H7 (cell line): ENCODE data around the gene GLMP. TPM values are rescaled to one million over a fixed set of nuclear protein-coding genes. Genes with fewer than 3 reads are reported as not detected.
"Not testable (repeated sequence)": the region's sequence is repeated elsewhere in the genome, so short reads cannot be mapped to it uniquely, and the experiment has no call there.

Experiments
- DNase-seq: peaks from one replicate; pipeline ENCODE4 v3.0.0; 2012
- H3K27me3 ChIP-seq: 2 replicates; pipeline ENCODE4 v1.6.0; 2011; ENCODE audit warnings: mild to moderate bottlenecking, low read length; ENCODE audit not compliant: control insufficient read depth, insufficient read depth
- H3K36me3 ChIP-seq: replicated peaks from 2 replicates; pipeline ENCODE4 v1.5.1; 2011; ENCODE audit warnings: low read length; ENCODE audit not compliant: control insufficient read depth, insufficient read depth
- H3K4me3 ChIP-seq: 2 replicates; pipeline ENCODE4 v1.5.1; 2011; ENCODE audit warnings: low read depth, mild to moderate bottlenecking, control low read depth, low read length, moderate library complexity; ENCODE audit not compliant: insufficient read depth
- total RNA-seq: library from RNA; depleted of rRNA; stranded (reverse); fragments of >200 nt; shearing (Covaris generic); gene quantifications from 2 replicates; pipeline ENCODE4 v1.2.3, GENCODE V29; 2014; rRNA removed

The GLMP gene
- 106 and 120 TPM in 2 replicates for total RNA-seq

- DNase-seq = peak; percentile 84
- Histone ChIP-seq H3K27me3 (no peaks in the 10 kb centered on the region), H3K36me3 (no peaks in the 10 kb centered on the region), H3K4me3 (peak within 1 kb of the TSS; percentile 60)
These were observed at the start of gene GLMP for GRCh38 chr1:156295391-156295947. Gene GLMP (minus strand): TSS chr1:156295679. CDS start chr1:156295645, 34 bp downstream.

GRCh38 chr1:156344409-156344808 is 48.9 kb upstream of the GLMP start:
- H3K27me3 ChIP-seq = no peaks in the 10 kb centered on the region; the same call in 1 of the 2 replicates
- DNase-seq = no peak
- H3K4me3 ChIP-seq = no peak overlapping the region

GRCh38 chr1:156342166-156342955 is 46.9 kb upstream of the GLMP start:
- H3K36me3 ChIP-seq = no peaks in the 10 kb centered on the region
- no peak overlapping the region for H3K4me3 ChIP-seq
- H3K27me3 ChIP-seq = no peaks in the 10 kb centered on the region; the same call in 1 of the 2 replicates
- DNase-seq = no peak

More at GRCh38 chr1:156344409-156344808, 48.9 kb upstream of the GLMP start:
- no peaks in the 10 kb centered on the region for H3K36me3 ChIP-seq

- peak; percentile 97 for DNase-seq
- Histone ChIP-seq H3K36me3 (peaks cover 19% of the 10 kb centered on the region), H3K4me3 (peak within 1 kb of the TSS; percentile 72), H3K27me3 (no peaks in the 10 kb centered on the region)
These were observed 42.9 kb upstream of the GLMP start, which contains the start of the genes CCT3 and TSACC for GRCh38 chr1:156338180-156338976. Gene CCT3 (minus strand): TSS chr1:156338292. CDS start chr1:156338184, 108 bp downstream. Gene TSACC (plus strand): TSS chr1:156338526. CDS start chr1:156339758, 1,232 bp downstream.

GRCh38 chr1:156337888-156338179 is 42.4 kb upstream of the GLMP start:
- Histone ChIP-seq H3K4me3 (peak overlapping the region; percentile 72), H3K36me3 (peaks cover 21% of the 10 kb centered on the region), H3K27me3 (no peaks in the 10 kb centered on the region)
- DNase-seq = no peak

- Histone ChIP-seq H3K4me3 (peak overlapping the region; percentile 72), H3K36me3 (peaks cover 26% of the 10 kb centered on the region), H3K27me3 (no peaks in the 10 kb centered on the region)
- DNase-seq = no peak
These were observed 41.8 kb upstream of the GLMP start for GRCh38 chr1:156337052-156337887.

GRCh38 chr1:156336242-156336641 is 40.8 kb upstream of the GLMP start:
- no peaks in the 10 kb centered on the region for H3K27me3 ChIP-seq
- peaks cover 29% of the 10 kb centered on the region for H3K36me3 ChIP-seq
- H3K4me3 ChIP-seq = no peak overlapping the region
- no peak for DNase-seq

GRCh38 chr1:156323179-156323578 is 27.7 kb upstream of the GLMP start:
- H3K27me3 ChIP-seq, H3K4me3 ChIP-seq, DNase-seq: not testable (repeated sequence)
- peaks cover 44% of the 10 kb centered on the region for H3K36me3 ChIP-seq

- no peak for DNase-seq
- Histone ChIP-seq H3K27me3 (no peaks in the 10 kb centered on the region), H3K36me3 (peaks cover 61% of the 10 kb centered on the region), H3K4me3 (no peak overlapping the region)
These were observed 25.1 kb upstream of the GLMP start for GRCh38 chr1:156320560-156320959.

GRCh38 chr1:156319664-156320063 is 24.2 kb upstream of the GLMP start:
- H3K4me3 ChIP-seq = no peak overlapping the region
- DNase-seq = peak; percentile 50
- peaks cover 61% of the 10 kb centered on the region for H3K36me3 ChIP-seq
- no peaks in the 10 kb centered on the region for H3K27me3 ChIP-seq

GRCh38 chr1:156316909-156317308 is 21.4 kb upstream of the GLMP start:
- Histone ChIP-seq H3K36me3 (peaks cover 57% of the 10 kb centered on the region), H3K27me3 (no peaks in the 10 kb centered on the region), H3K4me3 (no peak overlapping the region)
- no peak for DNase-seq

GRCh38 chr1:156310962-156311361 is 15.5 kb upstream of the GLMP start:
- Histone ChIP-seq H3K4me3 (no peak overlapping the region), H3K36me3 (peaks cover 41% of the 10 kb centered on the region), H3K27me3 (no peaks in the 10 kb centered on the region)
- no peak for DNase-seq

- H3K27me3 ChIP-seq = no peaks in the 10 kb centered on the region
- DNase-seq = no peak
- H3K36me3 ChIP-seq = peaks cover 33% of the 10 kb centered on the region
- H3K4me3 ChIP-seq = no peak overlapping the region
These were observed 12.6 kb upstream of the GLMP start for GRCh38 chr1:156308078-156308477.

GRCh38 chr1:156305215-156305614 is 9.7 kb upstream of the GLMP start:
- DNase-seq = no peak
- Histone ChIP-seq H3K36me3 (peaks cover 21% of the 10 kb centered on the region), H3K4me3 (no peak overlapping the region), H3K27me3 (no peaks in the 10 kb centered on the region)
